ENCODE measurements around the gene STX3.

The STX3 gene

GRCh38 chr11:59854871-59855270, 99.7 kb downstream of the STX3 start:
- no peak overlapping the region for H3K4me3 ChIP-seq (ENCODE audit: control insufficient read depth, low read depth, low read length)
- TF ChIP-seq CTCF (conservative IDR thresholded peaks at IDR 0.05; ENCODE audit: control insufficient read depth, insufficient read depth, low read depth, low read length): no peak
- DNase-seq (ENCODE audit: low read depth): no peak
